Muscle layer of duodenum (tissue), 2 donors: ENCODE data around the gene GPR6.

Experiments used
- H3K27ac ChIP-seq: one replicate; pipeline ENCODE4 v1.7.0; 2013; ENCODE audit warnings: mild to moderate bottlenecking, low read length
- H3K27me3 ChIP-seq: one replicate; pipeline ENCODE4 v1.7.0; 2013; ENCODE audit warnings: low read depth, mild to moderate bottlenecking, control low read depth, low read length
- H3K36me3 ChIP-seq, 2 donors: one replicate each; pipeline ENCODE4 v1.7.0; 2013; ENCODE audit warnings: low read length in 2 of 2, control low read depth in 1 of 2, mild to moderate bottlenecking in 1 of 2; ENCODE audit not compliant: insufficient read depth in 2 of 2, control insufficient read depth in 1 of 2
- H3K4me1 ChIP-seq, 2 donors: one replicate each; pipeline ENCODE4 v1.7.0; 2013; ENCODE audit warnings: low read length in 2 of 2, mild to moderate bottlenecking in 2 of 2, control low read depth in 1 of 2, moderate library complexity in 1 of 2; ENCODE audit not compliant: insufficient read depth in 2 of 2, control insufficient read depth in 1 of 2
- H3K4me3 ChIP-seq, 2 donors: one replicate each; pipeline ENCODE4 v1.7.0; 2013; ENCODE audit warnings: low read length in 2 of 2, low read depth in 1 of 2, mild to moderate bottlenecking in 1 of 2
- H3K9me3 ChIP-seq, 2 donors: one replicate each; pipeline ENCODE4 v1.7.0; 2013; ENCODE audit warnings: low read length in 2 of 2, control low read depth in 1 of 2, mild to moderate bottlenecking in 1 of 2; ENCODE audit not compliant: control insufficient read depth in 1 of 2
- donor health status: healthy.

Gene GPR6

DNA sequence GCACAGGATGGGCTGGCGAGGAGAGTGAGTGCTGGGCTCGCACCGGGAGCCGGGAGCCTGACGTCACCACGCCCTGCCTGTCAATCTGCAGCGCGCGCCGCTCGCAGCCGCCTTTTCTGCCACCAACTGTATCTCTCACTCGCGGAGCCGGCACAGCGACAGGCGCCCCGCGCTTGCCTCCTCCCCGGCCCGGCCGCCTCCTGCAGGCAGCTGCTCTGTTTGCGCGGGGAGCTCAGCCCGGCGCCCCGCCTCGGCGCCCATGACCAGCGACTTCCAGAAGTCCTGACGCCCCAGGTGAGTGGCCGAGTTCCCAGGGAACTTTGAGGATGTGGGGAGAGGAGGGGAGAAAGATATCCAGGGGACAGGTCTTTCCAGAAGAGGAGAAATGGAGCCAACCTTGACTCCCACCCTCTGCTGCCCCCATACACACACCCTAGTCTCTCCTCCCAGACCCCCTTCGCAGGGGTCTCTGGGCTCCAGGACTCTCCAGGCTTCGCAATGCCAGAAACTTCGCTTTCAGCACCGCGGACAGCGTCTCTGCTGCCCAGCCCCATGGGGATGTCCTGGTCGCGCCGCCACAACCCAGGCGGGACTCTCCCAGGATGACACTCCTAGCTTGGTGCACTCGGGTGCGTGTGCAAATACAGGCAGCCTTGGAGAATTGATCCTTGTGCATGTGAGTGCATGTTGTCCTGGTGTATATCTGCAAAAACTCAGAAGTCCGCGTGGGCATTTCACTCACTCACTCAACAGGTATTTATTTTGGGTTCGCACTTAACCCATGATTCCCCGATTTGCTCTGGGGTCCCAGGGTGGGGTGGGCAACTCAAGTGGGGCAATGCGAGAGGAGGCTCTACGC lies at the start of gene GPR6:
Gene GPR6, plus strand, starts transcription at position 138 of the 859 bp plus-strand sequence. CDS start 802 bp downstream, outside the sequence.
- H3K27ac ChIP-seq: no peak within 1 kb of the TSS
- no peaks in the 10 kb centered on the region for H3K9me3 ChIP-seq
- peaks cover 20% of the 10 kb centered on the region for H3K27me3 ChIP-seq
- peaks cover 0 to 5% of the 10 kb centered on the region in 2 donors for H3K4me1 ChIP-seq
- no peaks in the 10 kb centered on the region for H3K36me3 ChIP-seq
- H3K4me3 ChIP-seq: no peak within 1 kb of the TSS

- Histone ChIP-seq H3K27ac (no peak overlapping the region), H3K36me3 (no peaks in the 10 kb centered on the region), H3K4me3 (no peak overlapping the region)
Measured at GRCh38 chr6:109934293-109934692, 43.8 kb upstream of the GPR6 start.

DNA sequence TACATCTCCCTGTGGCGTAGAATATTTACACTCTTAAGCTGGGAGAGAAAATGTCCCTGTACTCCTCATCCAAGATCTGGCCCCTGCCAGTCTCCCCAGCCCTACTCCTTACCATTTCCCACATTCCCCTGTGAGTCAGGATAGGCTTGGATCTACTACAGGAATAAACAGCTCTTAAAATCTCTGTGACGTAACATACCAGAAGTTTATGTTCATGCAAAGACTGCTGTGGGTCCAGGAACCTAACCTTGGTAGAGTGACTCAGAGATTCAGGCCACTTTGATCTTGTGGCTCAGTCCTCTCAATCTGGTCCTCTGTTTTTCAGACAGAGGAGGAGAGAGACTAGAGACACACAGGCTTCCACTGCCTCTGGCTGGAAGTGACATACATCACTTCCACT lies 38.5 kb upstream of the GPR6 start:
- no peak overlapping the region for H3K27ac ChIP-seq
- H3K27me3 ChIP-seq: no peaks in the 10 kb centered on the region
- no peaks in the 10 kb centered on the region for H3K36me3 ChIP-seq
- no peaks in the 10 kb centered on the region for H3K9me3 ChIP-seq
- no peak overlapping the region for H3K4me3 ChIP-seq
- H3K4me1 ChIP-seq: no peaks in the 10 kb centered on the region

More at GRCh38 chr6:109934293-109934692, 43.8 kb upstream of the GPR6 start:
- no peaks in the 10 kb centered on the region for H3K9me3 ChIP-seq
- no peaks in the 10 kb centered on the region for H3K4me1 ChIP-seq
- no peaks in the 10 kb centered on the region for H3K27me3 ChIP-seq

DNA sequence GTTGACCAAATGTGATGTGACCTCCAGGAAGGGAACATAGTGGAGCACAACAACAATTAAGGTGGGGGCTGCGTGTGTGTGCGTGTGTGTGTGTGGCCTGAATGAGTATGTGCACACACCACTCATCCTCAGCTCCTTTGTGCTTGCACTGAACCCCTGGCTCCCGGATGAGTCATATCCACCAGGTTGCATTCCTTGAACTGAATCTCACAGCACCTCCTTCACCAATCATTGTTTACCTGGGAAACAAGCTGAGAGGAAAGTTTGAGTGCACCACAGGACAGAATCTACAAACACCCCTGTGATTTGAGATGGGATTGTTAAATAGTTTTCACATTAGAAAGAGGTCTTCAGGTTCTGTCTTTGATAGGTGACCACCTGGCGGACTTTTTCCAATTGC lies 33.7 kb upstream of the GPR6 start:
- Histone ChIP-seq H3K9me3 (no peaks in the 10 kb centered on the region), H3K27ac (no peak overlapping the region), H3K4me1 (no peaks in the 10 kb centered on the region), H3K36me3 (no peaks in the 10 kb centered on the region), H3K27me3 (no peaks in the 10 kb centered on the region), H3K4me3 (no peak overlapping the region)

GRCh38 chr6:109945091-109945490 lies 33.0 kb upstream of the GPR6 start:
- no peaks in the 10 kb centered on the region for H3K27me3 ChIP-seq
- no peaks in the 10 kb centered on the region for H3K4me1 ChIP-seq
- H3K4me3 ChIP-seq: no peak overlapping the region
- H3K27ac ChIP-seq: no peak overlapping the region
- no peaks in the 10 kb centered on the region for H3K9me3 ChIP-seq
- H3K36me3 ChIP-seq: no peaks in the 10 kb centered on the region

- Histone ChIP-seq H3K9me3 (no peaks in the 10 kb centered on the region), H3K36me3 (no peaks in the 10 kb centered on the region), H3K27me3 (no peaks in the 10 kb centered on the region), H3K27ac (no peak overlapping the region), H3K4me3 (no peak overlapping the region), H3K4me1 (no peaks in the 10 kb centered on the region)
Measured at GRCh38 chr6:109946979-109947378, 31.1 kb upstream of the GPR6 start.

DNA sequence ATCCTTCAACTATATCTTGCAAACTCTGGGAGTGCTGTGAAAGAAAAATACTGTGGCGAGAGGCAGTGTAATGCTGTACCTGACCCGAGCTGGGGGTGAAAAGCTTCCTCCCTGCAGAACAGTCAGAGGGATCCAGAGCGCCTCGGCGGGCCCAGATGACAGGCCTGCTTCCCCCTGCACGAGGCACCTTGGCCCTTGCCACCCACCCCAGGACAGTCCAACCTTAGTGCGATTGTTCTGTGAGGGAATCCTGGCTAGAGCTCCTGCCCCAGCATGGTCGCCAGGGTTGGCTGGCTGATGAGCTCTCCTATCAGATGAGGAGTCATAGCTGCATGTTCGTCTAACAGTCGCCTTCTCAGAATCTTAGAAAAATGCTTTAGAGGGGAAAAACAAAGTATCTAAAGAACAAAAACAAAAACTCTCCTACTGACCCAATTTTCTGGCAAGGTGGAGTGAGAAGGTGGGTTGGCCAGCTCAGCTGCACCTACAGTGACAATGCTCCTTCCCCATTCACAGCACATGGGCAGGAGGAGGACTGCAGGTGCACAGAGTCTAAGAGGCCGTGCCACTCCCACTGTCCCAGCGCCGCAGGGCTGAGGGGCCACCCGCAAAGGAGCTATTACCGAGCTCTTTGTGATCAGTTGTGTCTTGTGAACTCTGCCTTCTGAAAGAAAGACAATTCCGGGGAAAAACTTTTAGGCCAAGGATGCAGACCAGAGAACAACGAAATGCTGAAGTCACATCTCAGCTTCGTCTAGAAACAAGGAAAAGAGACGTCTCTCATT lies 28.6 kb upstream of the GPR6 start:
- Histone ChIP-seq H3K36me3 (no peaks in the 10 kb centered on the region), H3K4me1 (no peaks in the 10 kb centered on the region), H3K27ac (no peak overlapping the region), H3K9me3 (no peaks in the 10 kb centered on the region), H3K27me3 (no peaks in the 10 kb centered on the region), H3K4me3 (no peak overlapping the region)

DNA sequence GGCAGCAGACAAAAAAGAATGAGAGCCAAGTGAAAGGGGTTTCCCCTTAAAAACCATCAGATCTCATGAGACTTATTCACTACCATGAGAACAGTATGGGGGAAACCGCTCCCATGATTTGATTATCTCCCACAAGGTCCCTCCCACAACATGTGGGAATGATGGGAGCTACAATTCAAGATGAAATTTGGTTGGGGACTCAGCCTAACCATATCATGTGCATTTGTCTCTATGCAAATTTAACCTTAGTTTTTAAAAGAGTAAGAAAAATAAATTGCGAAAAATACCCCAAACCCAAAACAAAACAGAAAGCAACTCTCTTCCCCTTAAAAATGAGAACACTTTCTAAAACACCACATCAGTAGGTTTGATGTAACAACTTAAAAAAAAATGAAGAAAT lies 22.6 kb upstream of the GPR6 start:
- Histone ChIP-seq H3K27ac (no peak overlapping the region), H3K4me3 (no peak overlapping the region), H3K4me1 (no peaks in the 10 kb centered on the region), H3K36me3 (no peaks in the 10 kb centered on the region), H3K27me3 (no peaks in the 10 kb centered on the region), H3K9me3 (peaks cover 0 to 3% of the 10 kb centered on the region in 2 donors)

DNA sequence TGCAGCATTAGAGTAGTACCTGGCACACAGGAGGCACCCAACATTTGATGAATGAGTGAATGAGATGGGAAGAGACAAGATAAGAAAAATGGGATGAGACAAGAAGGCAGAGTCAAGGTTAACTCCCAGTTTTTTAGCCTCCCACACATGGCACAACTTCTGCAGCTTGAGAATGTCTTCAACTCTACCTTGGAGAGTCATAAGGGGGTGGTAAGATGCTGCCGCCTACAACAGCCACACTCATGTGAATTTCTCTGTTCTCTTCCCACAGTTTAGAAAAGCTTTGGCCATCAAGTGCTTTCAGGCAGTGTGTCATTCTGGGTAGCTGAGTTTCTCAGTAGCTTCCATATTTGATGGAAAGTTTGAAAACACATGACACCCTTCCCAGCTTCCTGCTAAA lies 19.5 kb upstream of the GPR6 start:
- Histone ChIP-seq H3K36me3 (no peaks in the 10 kb centered on the region), H3K4me3 (no peak overlapping the region), H3K9me3 (peaks cover 0 to 3% of the 10 kb centered on the region in 2 donors), H3K27me3 (no peaks in the 10 kb centered on the region), H3K27ac (no peak overlapping the region), H3K4me1 (no peaks in the 10 kb centered on the region)

GRCh38 chr6:109961611-109962041 lies 16.5 kb upstream of the GPR6 start:
- H3K27ac ChIP-seq: no peak overlapping the region
- H3K4me1 ChIP-seq: no peaks in the 10 kb centered on the region
- no peaks in the 10 kb centered on the region for H3K36me3 ChIP-seq
- H3K27me3 ChIP-seq: no peaks in the 10 kb centered on the region
- no peak overlapping the region for H3K4me3 ChIP-seq
- peaks cover 0 to 3% of the 10 kb centered on the region in 2 donors for H3K9me3 ChIP-seq

DNA sequence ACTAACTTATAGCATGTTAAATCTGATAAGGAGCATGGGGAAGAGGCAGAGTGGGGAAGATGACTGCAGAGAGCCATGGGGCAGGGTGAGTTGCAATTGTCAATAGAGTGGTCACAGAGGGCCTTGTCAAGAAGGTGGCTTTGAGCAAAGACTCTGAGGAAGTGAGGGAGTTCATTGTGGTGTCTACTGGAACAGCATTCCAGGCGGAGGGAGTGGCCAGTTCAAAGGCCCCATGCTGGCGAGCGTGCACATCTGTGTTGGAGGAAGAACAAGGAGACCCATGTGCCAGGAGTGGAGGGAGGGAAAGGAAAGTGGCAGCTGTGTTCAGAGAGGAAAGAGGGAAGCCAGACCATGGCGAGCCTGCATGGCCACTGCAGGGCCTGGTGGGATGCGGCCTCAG lies 15.8 kb upstream of the GPR6 start:
- H3K27me3 ChIP-seq: no peaks in the 10 kb centered on the region

More for the DNA sequence above, 15.8 kb upstream of the GPR6 start:
- Histone ChIP-seq H3K9me3 (peaks cover 0 to 3% of the 10 kb centered on the region in 2 donors), H3K36me3 (no peaks in the 10 kb centered on the region), H3K4me3 (no peak overlapping the region), H3K4me1 (no peaks in the 10 kb centered on the region), H3K27ac (no peak overlapping the region)
